Hepatocyte (in vitro differentiated cells): Measurements from ENCODE around the gene PXDN. TPM values are rescaled to one million over a fixed set of nuclear protein-coding genes. Genes with fewer than 3 reads are reported as not detected.

Experiments
- DNase-seq: peaks from one replicate; pipeline ENCODE4 v3.0.0-alpha.2; 2016; ENCODE audit warnings: low spot score
- H2AFZ ChIP-seq: fragments of 200-600 bp; sonication (generic); 2 replicates; pipeline ENCODE4 v1.6.0; 2016; ENCODE audit warnings: antibody characterized with exemption, mild to moderate bottlenecking
- H3K27ac ChIP-seq: fragments of 200-600 bp; sonication (generic); 2 replicates; pipeline ENCODE4 v1.5.1; 2016; ENCODE audit warnings: mild to moderate bottlenecking
- H3K27me3 ChIP-seq: fragments of 200-600 bp; sonication (generic); 2 replicates; pipeline ENCODE4 v1.6.1; 2016
- H3K36me3 ChIP-seq: fragments of 200-600 bp; sonication (generic); replicated peaks from 2 replicates; pipeline ENCODE4 v1.5.1; 2016; ENCODE audit warnings: low read depth; ENCODE audit not compliant: insufficient read depth
- H3K4me1 ChIP-seq: fragments of 200-600 bp; sonication (generic); 2 replicates; pipeline ENCODE4 v1.5.1; 2016; ENCODE audit warnings: mild to moderate bottlenecking, moderate library complexity; ENCODE audit not compliant: insufficient read depth
- H3K4me2 ChIP-seq: fragments of 200-600 bp; sonication (generic); 2 replicates; pipeline ENCODE4 v1.6.0; 2016
- H3K4me3 ChIP-seq: fragments of 200-600 bp; sonication (generic); 2 replicates; pipeline ENCODE4 v1.5.1; 2016; ENCODE audit warnings: mild to moderate bottlenecking
- H3K79me2 ChIP-seq: fragments of 200-600 bp; sonication (generic); 2 replicates; pipeline ENCODE4 v1.6.0; 2017; ENCODE audit warnings: mild to moderate bottlenecking
- H3K9me2 ChIP-seq: fragments of 200-600 bp; sonication (generic); replicated peaks from 2 replicates; pipeline ENCODE4 v1.6.0; 2017; ENCODE audit warnings: mild to moderate bottlenecking; ENCODE audit not compliant: insufficient read depth
- H3K9me3 ChIP-seq: fragments of 200-600 bp; sonication (generic); 2 replicates; pipeline ENCODE4 v1.5.1; 2016; ENCODE audit warnings: low read depth, mild to moderate bottlenecking
- H4K20me1 ChIP-seq: fragments of 200-600 bp; sonication (generic); 2 replicates; pipeline ENCODE4 v1.6.0; 2016; ENCODE audit warnings: mild to moderate bottlenecking; ENCODE audit not compliant: insufficient read depth, poor library complexity, severe bottlenecking
- CTCF ChIP-seq: fragments of 200-600 bp; sonication (generic); IDR thresholded peaks from 2 replicates; pipeline ENCODE4 v1.5.1; 2016; ENCODE audit warnings: antibody characterized with exemption, mild to moderate bottlenecking; ENCODE audit not compliant: poor library complexity
- EZH2 ChIP-seq: fragments of 200-600 bp; sonication (generic); IDR thresholded peaks from 2 replicates; pipeline ENCODE4 v1.6.1; 2016; ENCODE audit warnings: antibody characterized with exemption, mild to moderate bottlenecking, borderline replicate concordance
- EZH2phosphoT487 ChIP-seq: fragments of 200-600 bp; sonication (generic); IDR thresholded peaks from one replicate; pipeline ENCODE4 v1.6.1; 2018; ENCODE audit warnings: antibody characterized with exemption, mild to moderate bottlenecking, low read depth, moderate library complexity; ENCODE audit not compliant: unreplicated experiment, severe bottlenecking
- WGBS: methylation state at CpG from one replicate; pipeline ENCODE4 v1.1.6; 2016; ENCODE audit warnings: low lambda C conversion rate; ENCODE audit errors: missing lambda C conversion rate; 5-methylcytosine and 5-hydroxymethylcytosine counted together
- polyA plus RNA-seq: library from polyadenylated mRNA; unstranded; fragments of >200 nt; fragmentation: Nextera tagmentation; extraction: Ambion mirVana; gene quantifications from 2 replicates; pipeline ENCODE4 v1.2.1, GENCODE V29; 2016
- total RNA-seq: library from RNA; depleted of rRNA; stranded (reverse); fragments of >200 nt; gene quantifications from 2 replicates; pipeline ENCODE4 v1.2.3, GENCODE V29; 2014

Gene PXDN
- total and polyA plus RNA-seq, 2 experiments from 2014 or later: 107 to 118 TPM

GRCh38 chr2:1673160-1673944, 71.0 kb downstream of the PXDN start:
- no peak overlapping the region for H3K4me3 ChIP-seq
- H4K20me1 ChIP-seq: no peaks in the 10 kb centered on the region
- H3K36me3 ChIP-seq: no peaks in the 10 kb centered on the region
- no peaks in the 10 kb centered on the region for H3K9me2 ChIP-seq
- no peak for TF ChIP-seq CTCF
- TF ChIP-seq EZH2: no peak
- TF ChIP-seq EZH2phosphoT487: no peak
- no peak for DNase-seq
- no peak overlapping the region for H2AFZ ChIP-seq
- H3K79me2 ChIP-seq: no peaks in the 10 kb centered on the region
- H3K27me3 ChIP-seq: no peaks in the 10 kb centered on the region
- no peaks in the 10 kb centered on the region for H3K4me1 ChIP-seq
- no peak overlapping the region for H3K4me2 ChIP-seq
- 94% methylated on average over 18 of the region's 18 CpGs for WGBS
- no peak overlapping the region for H3K27ac ChIP-seq
- no peaks in the 10 kb centered on the region for H3K9me3 ChIP-seq

GRCh38 chr2:1672738-1673137, 71.6 kb downstream of the PXDN start:
- Histone ChIP-seq H3K4me1 (no peaks in the 10 kb centered on the region), H3K4me3 (no peak overlapping the region), H2AFZ (no peak overlapping the region), H3K4me2 (no peak overlapping the region), H4K20me1 (no peaks in the 10 kb centered on the region), H3K9me2 (no peaks in the 10 kb centered on the region), H3K79me2 (no peaks in the 10 kb centered on the region), H3K36me3 (no peaks in the 10 kb centered on the region), H3K27ac (no peak overlapping the region), H3K9me3 (no peaks in the 10 kb centered on the region), H3K27me3 (no peaks in the 10 kb centered on the region)
- no peak for TF ChIP-seq CTCF
- TF ChIP-seq EZH2: no peak
- no peak for TF ChIP-seq EZH2phosphoT487
- WGBS: 94% methylated on average over 5 of the region's 5 CpGs
- no peak for DNase-seq

GRCh38 chr2:1671916-1672315, 72.4 kb downstream of the PXDN start:
- Histone ChIP-seq H3K27me3 (no peaks in the 10 kb centered on the region), H4K20me1 (no peaks in the 10 kb centered on the region)
- no peak for TF ChIP-seq EZH2
- no peak for TF ChIP-seq EZH2phosphoT487
- no peak for TF ChIP-seq CTCF

More at GRCh38 chr2:1671916-1672315, 72.4 kb downstream of the PXDN start:
- Histone ChIP-seq H3K4me1 (no peaks in the 10 kb centered on the region), H3K9me3 (no peaks in the 10 kb centered on the region), H3K27ac (no peak overlapping the region), H3K79me2 (no peaks in the 10 kb centered on the region), H3K9me2 (no peaks in the 10 kb centered on the region), H3K4me2 (no peak overlapping the region), H3K4me3 (no peak overlapping the region), H3K36me3 (no peaks in the 10 kb centered on the region), H2AFZ (no peak overlapping the region)
- DNase-seq: no peak
- WGBS: 89% methylated on average over 3 of the region's 3 CpGs
